Common myeloid progenitor, CD34-positive (primary cell): ENCODE data around the gene KCNK16.
A peak's percentile ranks its signal among the peaks of the same experiment; 100 is the strongest.

ENCODE experiments used
- CTCF ChIA-PET: fragments of 350-600 bp; sonication (Branson Sonifier 250); formaldehyde crosslinking; loops from one replicate; lab custom pipeline; 2021; ENCODE audit warnings: antibody characterized with exemption; lab: Charles Lee
- POLR2A ChIA-PET: fragments of 350-600 bp; sonication (Branson Sonifier 250); formaldehyde crosslinking; loops from one replicate; lab custom pipeline; 2021; ENCODE audit warnings: antibody characterized with exemption; lab: Charles Lee
- DNase-seq, 3 donors: peaks; one replicate each; pipeline versions ENCODE4 v3.0.0 to v3.0.0-alpha.2; 2013
- H3K27ac ChIP-seq, 2 experiments: 1 replicate in 1 of 2; 2 replicates in 1 of 2; pipeline ENCODE4 v1.7.0; 2013; ENCODE audit warnings: inconsistent platforms in 2 of 2, low read length in 2 of 2, mild to moderate bottlenecking in 2 of 2, low read depth in 1 of 2, moderate library complexity in 1 of 2; ENCODE audit not compliant: severe bottlenecking in 2 of 2, insufficient read depth in 1 of 2, poor library complexity in 1 of 2
- H3K27me3 ChIP-seq, 5 experiments: replicated peaks in 2 of 5; 1 replicate in 3 of 5; 2 replicates in 2 of 5; pipeline versions ENCODE4 v1.6.1 to v1.7.0; 2013; ENCODE audit warnings: low read length in 4 of 5, mild to moderate bottlenecking in 2 of 5, moderate library complexity in 2 of 5, inconsistent platforms in 1 of 5; ENCODE audit not compliant: insufficient read depth in 5 of 5, control insufficient read depth in 4 of 5
- H3K36me3 ChIP-seq, 4 experiments: 1 replicate in 2 of 4; 2 replicates in 2 of 4; pipeline versions ENCODE4 v1.6.1 to v1.7.0; 2013; ENCODE audit warnings: low read length in 3 of 4, control low read depth in 1 of 4, mild to moderate bottlenecking in 1 of 4; ENCODE audit not compliant: control insufficient read depth in 4 of 4, insufficient read depth in 4 of 4
- H3K4me1 ChIP-seq, 4 experiments: 1 replicate in 3 of 4; 2 replicates in 1 of 4; pipeline versions ENCODE4 v1.6.1 to v1.7.1; 2013; ENCODE audit warnings: low read length in 3 of 4, mild to moderate bottlenecking in 3 of 4, control low read depth in 1 of 4, inconsistent platforms in 1 of 4, moderate library complexity in 1 of 4; ENCODE audit not compliant: control insufficient read depth in 4 of 4, insufficient read depth in 4 of 4; ENCODE audit errors: control extremely low read depth in 1 of 4
- H3K4me3 ChIP-seq, 7 experiments: 1 replicate in 4 of 7; 2 replicates in 3 of 7; pipeline versions ENCODE4 v1.5.1 to v1.7.0; 2013; ENCODE audit warnings: mild to moderate bottlenecking in 7 of 7, low read length in 6 of 7, moderate library complexity in 6 of 7, inconsistent platforms in 2 of 7, low read depth in 2 of 7, control low read depth in 1 of 7; ENCODE audit not compliant: insufficient read depth in 4 of 7, control insufficient read depth in 1 of 7; ENCODE audit errors: extremely low read depth in 1 of 7
- H3K9me3 ChIP-seq, 5 experiments: 1 replicate in 4 of 5; 2 replicates in 1 of 5; pipeline versions ENCODE4 v1.6.1 to v1.7.1; 2013; ENCODE audit warnings: low read length in 4 of 5, mild to moderate bottlenecking in 2 of 5, inconsistent platforms in 1 of 5, low read depth in 1 of 5, moderate library complexity in 1 of 5; ENCODE audit not compliant: control insufficient read depth in 4 of 5, insufficient read depth in 2 of 5; ENCODE audit errors: control extremely low read depth in 1 of 5
- WGBS: methylation state at CpG from one replicate; pipeline ENCODE4 v1.1.5; 2013; ENCODE audit not compliant: insufficient coverage; 5-methylcytosine and 5-hydroxymethylcytosine counted together

KCNK16 gene

GRCh38 chr6:39273406-39273821 is 49.1 kb downstream of the KCNK16 start:
- Histone ChIP-seq H3K27ac (no peak overlapping the region), H3K36me3 (no peaks in the 10 kb centered on the region), H3K4me1 (no peaks in the 10 kb centered on the region), H3K9me3 (no peaks in the 10 kb centered on the region), H3K4me3 (no peak overlapping the region), H3K27me3 (no peaks in the 10 kb centered on the region)
- 83% methylated on average over 6 of the region's 6 CpGs for WGBS
- POLR2A ChIA-PET: no interaction called here
- CTCF ChIA-PET: interaction anchor here (0.8 kb wide), 1 partner anchor 278 kb away, joined by 3 read pairs; no protein-coding TSS in a partner anchor
- DNase-seq: no peak

GRCh38 chr6:39269961-39270360 is 52.5 kb downstream of the KCNK16 start:
- Histone ChIP-seq H3K27ac (no peak overlapping the region), H3K4me3 (no peak overlapping the region), H3K9me3 (no peaks in the 10 kb centered on the region), H3K27me3 (no peaks in the 10 kb centered on the region), H3K36me3 (no peaks in the 10 kb centered on the region), H3K4me1 (no peaks in the 10 kb centered on the region)
- ChIA-PET CTCF (no interaction called here), POLR2A (no interaction called here)
- no peak for DNase-seq
- WGBS: no CpG with 5 or more reads among the region's 1 CpG

- DNase-seq: no peak
- H3K4me1 ChIP-seq: peaks cover 2 to 3% (median 2%) of the 10 kb centered on the region in 4 experiments
- H3K36me3 ChIP-seq: no peaks in the 10 kb centered on the region
- no peaks in the 10 kb centered on the region for H3K9me3 ChIP-seq
- no peaks in the 10 kb centered on the region for H3K27me3 ChIP-seq
- H3K27ac ChIP-seq: no peak overlapping the region
- ChIA-PET CTCF (interaction anchor here (0.6 kb wide), 1 partner anchor 113 kb away, joined by 3 read pairs; no protein-coding TSS in a partner anchor), POLR2A (no interaction called here)
- H3K4me3 ChIP-seq: no peak overlapping the region
- no CpG with 5 or more reads among the region's 3 CpGs for WGBS
Measured at GRCh38 chr6:39268721-39269120, 53.8 kb downstream of the KCNK16 start.

GRCh38 chr6:39268171-39268570 is 54.3 kb downstream of the KCNK16 start:
- no peaks in the 10 kb centered on the region for H3K27me3 ChIP-seq
- no peaks in the 10 kb centered on the region for H3K36me3 ChIP-seq
- no peaks in the 10 kb centered on the region for H3K9me3 ChIP-seq
- CTCF ChIA-PET: interaction anchor here (0.6 kb wide), 1 partner anchor 113 kb away, joined by 3 read pairs; no protein-coding TSS in a partner anchor
- no peak overlapping the region for H3K4me3 ChIP-seq
- peak in 1 of 3 donors; percentile 9 for DNase-seq
- 94% methylated on average over 5 of the region's 7 CpGs for WGBS
- H3K4me1 ChIP-seq: peaks cover 4 to 8% (median 7%) of the 10 kb centered on the region in 4 experiments
- no peak overlapping the region for H3K27ac ChIP-seq
- POLR2A ChIA-PET: no interaction called here

- CTCF ChIA-PET: interaction anchor here (1.1 kb wide), 1 partner anchor 15 kb away, joined by 3 read pairs; no protein-coding TSS in a partner anchor
- H3K27me3 ChIP-seq: no peaks in the 10 kb centered on the region
- peaks cover 4 to 13% (median 9%) of the 10 kb centered on the region in 4 experiments for H3K4me1 ChIP-seq
- no peak overlapping the region for H3K27ac ChIP-seq
- POLR2A ChIA-PET: interaction anchor here (0.6 kb wide), 1 partner anchor 77 kb away, joined by 4 read pairs; no protein-coding TSS in a partner anchor
- no peak overlapping the region for H3K4me3 ChIP-seq
- H3K36me3 ChIP-seq: no peaks in the 10 kb centered on the region
- no peaks in the 10 kb centered on the region for H3K9me3 ChIP-seq
- 100% methylated on average over 4 of the region's 5 CpGs for WGBS
- DNase-seq: no peak
Measured at GRCh38 chr6:39266782-39267355, 55.6 kb downstream of the KCNK16 start.

GRCh38 chr6:39266375-39266774 is 56.1 kb downstream of the KCNK16 start:
- Histone ChIP-seq H3K27ac (no peak overlapping the region), H3K9me3 (no peaks in the 10 kb centered on the region), H3K4me1 (peaks cover 4 to 13% (median 9%) of the 10 kb centered on the region in 4 experiments), H3K4me3 (no peak overlapping the region), H3K36me3 (no peaks in the 10 kb centered on the region), H3K27me3 (no peaks in the 10 kb centered on the region)
- no CpG with 5 or more reads among the region's 2 CpGs for WGBS
- ChIA-PET POLR2A (no interaction called here), CTCF (interaction anchor here (1.1 kb wide), 1 partner anchor 16 kb away, joined by 3 read pairs; no protein-coding TSS in a partner anchor)
- no peak for DNase-seq
